HL-60 (cell line): ENCODE results near the gene ADAM22.

ENCODE experiments used
- DNase-seq, 2 experiments: peaks; one replicate each; pipeline ENCODE4 v3.0.0-alpha.2; 2010 to 2020; ENCODE audit warnings: low read depth in 1 of 2, low spot score in 1 of 2
- H3K27ac ChIP-seq: fragments of 250-450 bp; sonication (Bioruptor Pico); replicated peaks from 2 replicates; pipeline ENCODE4 v1.5.1; 2020; ENCODE audit warnings: mild to moderate bottlenecking, moderate library complexity
- H3K27me3 ChIP-seq: fragments of 250-450 bp; sonication (Bioruptor Pico); 2 replicates; pipeline ENCODE4 v1.5.1; 2021; ENCODE audit warnings: mild to moderate bottlenecking, moderate library complexity; ENCODE audit not compliant: insufficient read depth, poor library complexity, severe bottlenecking
- H3K4me3 ChIP-seq: replicated peaks from 2 replicates; pipeline ENCODE4 v1.5.1; 2011; ENCODE audit warnings: mild to moderate bottlenecking, control low read depth, low read length; ENCODE audit not compliant: insufficient read depth
- GABPA ChIP-seq: IDR thresholded peaks from 2 replicates; pipeline ENCODE4 v1.6.1; 2012; ENCODE audit warnings: low read depth
- POLR2AphosphoS5 ChIP-seq: IDR thresholded peaks from 2 replicates; pipeline ENCODE4 v1.6.1; 2012; ENCODE audit warnings: low read depth
- SPI1 ChIP-seq: IDR thresholded peaks from 2 replicates; pipeline ENCODE4 v1.6.1; 2012; ENCODE audit warnings: low read depth, mild to moderate bottlenecking, borderline replicate concordance
- TF ChIP-seq, protein P1 (sequence below): IDR thresholded peaks from one replicate; pipeline ENCODE4 v1.5.1; 2011; ENCODE audit warnings: low read length, control low read depth, inconsistent platforms; ENCODE audit not compliant: insufficient read depth
- TF ChIP-seq, protein P2 (sequence below): IDR thresholded peaks from 2 replicates; pipeline ENCODE4 v1.6.1; 2012; ENCODE audit warnings: low read depth; ENCODE audit not compliant: insufficient replicate concordance

The ADAM22 gene

DNA sequence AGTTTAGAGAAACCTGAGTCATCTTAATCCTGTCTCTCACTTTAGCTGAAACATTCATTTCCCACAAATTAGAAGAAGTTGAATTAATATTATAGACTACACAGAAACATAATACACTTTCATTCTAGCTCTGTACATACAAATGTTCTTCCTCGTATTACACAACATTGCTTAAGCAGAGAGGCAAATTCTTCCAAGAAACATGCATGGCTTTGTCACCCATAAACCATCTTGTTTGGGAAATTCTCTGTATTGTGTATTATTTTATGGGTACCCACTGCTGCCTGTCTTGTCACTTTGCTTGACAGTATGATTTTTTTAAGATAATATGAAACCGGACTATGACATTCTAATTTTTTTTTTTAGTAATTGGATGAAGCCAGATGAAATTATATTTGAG lies 181.8 kb downstream of the ADAM22 start:
- H3K27ac ChIP-seq: no peak overlapping the region
- H3K27me3 ChIP-seq: no peaks in the 10 kb centered on the region
- DNase-seq: no peak
- TF ChIP-seq, protein P1, sequence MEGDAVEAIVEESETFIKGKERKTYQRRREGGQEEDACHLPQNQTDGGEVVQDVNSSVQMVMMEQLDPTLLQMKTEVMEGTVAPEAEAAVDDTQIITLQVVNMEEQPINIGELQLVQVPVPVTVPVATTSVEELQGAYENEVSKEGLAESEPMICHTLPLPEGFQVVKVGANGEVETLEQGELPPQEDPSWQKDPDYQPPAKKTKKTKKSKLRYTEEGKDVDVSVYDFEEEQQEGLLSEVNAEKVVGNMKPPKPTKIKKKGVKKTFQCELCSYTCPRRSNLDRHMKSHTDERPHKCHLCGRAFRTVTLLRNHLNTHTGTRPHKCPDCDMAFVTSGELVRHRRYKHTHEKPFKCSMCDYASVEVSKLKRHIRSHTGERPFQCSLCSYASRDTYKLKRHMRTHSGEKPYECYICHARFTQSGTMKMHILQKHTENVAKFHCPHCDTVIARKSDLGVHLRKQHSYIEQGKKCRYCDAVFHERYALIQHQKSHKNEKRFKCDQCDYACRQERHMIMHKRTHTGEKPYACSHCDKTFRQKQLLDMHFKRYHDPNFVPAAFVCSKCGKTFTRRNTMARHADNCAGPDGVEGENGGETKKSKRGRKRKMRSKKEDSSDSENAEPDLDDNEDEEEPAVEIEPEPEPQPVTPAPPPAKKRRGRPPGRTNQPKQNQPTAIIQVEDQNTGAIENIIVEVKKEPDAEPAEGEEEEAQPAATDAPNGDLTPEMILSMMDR: no peak
- H3K4me3 ChIP-seq: no peak overlapping the region

DNA sequence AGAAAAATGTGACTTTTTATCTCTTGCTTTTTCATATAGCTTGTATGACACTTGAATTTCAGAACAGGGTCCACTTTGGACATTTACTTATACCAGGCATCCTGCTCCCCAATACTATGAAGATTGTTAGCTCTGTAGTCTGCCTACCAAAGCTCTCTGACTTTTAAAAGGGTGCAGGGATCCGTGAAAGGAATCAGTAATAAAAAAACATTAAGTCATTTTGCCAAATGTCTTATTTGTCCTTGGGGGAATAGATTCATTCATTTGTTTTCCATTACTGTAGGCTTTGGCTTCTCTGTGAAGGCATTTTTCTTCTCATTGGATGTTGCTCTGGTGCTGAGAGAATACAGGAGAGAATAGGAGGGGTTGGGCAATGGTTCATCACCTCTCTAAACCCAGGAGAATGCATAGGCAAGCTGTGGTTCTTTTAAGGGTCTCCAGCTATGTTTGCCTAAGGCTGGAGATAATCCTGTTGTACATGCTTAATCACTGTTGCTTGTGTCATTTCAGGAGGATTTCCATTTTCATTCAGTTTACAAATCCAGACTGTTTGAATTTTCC lies 182.3 kb downstream of the ADAM22 start:
- Histone ChIP-seq H3K4me3 (no peak overlapping the region), H3K27ac (no peak overlapping the region)
- DNase-seq: no peak

DNA sequence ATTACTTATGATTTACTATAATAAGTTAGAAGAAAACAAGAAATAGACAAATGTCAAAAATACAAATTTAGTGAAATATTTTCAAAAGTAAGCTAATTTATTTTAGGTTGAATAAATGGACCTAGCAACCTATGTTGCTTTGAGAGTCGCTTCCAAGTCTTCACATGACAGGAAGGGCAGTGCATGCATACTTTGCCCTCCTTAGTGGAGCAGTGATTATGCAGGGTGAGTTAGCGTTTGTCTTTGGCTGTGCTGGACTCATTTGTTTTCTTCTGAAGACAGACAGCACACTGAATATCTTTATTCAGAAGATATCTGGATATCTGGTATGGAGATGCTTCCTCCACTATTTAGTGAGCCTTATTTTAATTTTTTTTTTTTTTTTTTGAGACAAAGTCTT lies 183.3 kb downstream of the ADAM22 start:
- TF ChIP-seq, protein P1: no peak
- TF ChIP-seq POLR2AphosphoS5 (no peak), GABPA (no peak), SPI1 (no peak)
- TF ChIP-seq, protein P2, sequence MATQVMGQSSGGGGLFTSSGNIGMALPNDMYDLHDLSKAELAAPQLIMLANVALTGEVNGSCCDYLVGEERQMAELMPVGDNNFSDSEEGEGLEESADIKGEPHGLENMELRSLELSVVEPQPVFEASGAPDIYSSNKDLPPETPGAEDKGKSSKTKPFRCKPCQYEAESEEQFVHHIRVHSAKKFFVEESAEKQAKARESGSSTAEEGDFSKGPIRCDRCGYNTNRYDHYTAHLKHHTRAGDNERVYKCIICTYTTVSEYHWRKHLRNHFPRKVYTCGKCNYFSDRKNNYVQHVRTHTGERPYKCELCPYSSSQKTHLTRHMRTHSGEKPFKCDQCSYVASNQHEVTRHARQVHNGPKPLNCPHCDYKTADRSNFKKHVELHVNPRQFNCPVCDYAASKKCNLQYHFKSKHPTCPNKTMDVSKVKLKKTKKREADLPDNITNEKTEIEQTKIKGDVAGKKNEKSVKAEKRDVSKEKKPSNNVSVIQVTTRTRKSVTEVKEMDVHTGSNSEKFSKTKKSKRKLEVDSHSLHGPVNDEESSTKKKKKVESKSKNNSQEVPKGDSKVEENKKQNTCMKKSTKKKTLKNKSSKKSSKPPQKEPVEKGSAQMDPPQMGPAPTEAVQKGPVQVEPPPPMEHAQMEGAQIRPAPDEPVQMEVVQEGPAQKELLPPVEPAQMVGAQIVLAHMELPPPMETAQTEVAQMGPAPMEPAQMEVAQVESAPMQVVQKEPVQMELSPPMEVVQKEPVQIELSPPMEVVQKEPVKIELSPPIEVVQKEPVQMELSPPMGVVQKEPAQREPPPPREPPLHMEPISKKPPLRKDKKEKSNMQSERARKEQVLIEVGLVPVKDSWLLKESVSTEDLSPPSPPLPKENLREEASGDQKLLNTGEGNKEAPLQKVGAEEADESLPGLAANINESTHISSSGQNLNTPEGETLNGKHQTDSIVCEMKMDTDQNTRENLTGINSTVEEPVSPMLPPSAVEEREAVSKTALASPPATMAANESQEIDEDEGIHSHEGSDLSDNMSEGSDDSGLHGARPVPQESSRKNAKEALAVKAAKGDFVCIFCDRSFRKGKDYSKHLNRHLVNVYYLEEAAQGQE: no peak
- Histone ChIP-seq H3K27me3 (no peaks in the 10 kb centered on the region), H3K27ac (no peak overlapping the region), H3K4me3 (no peak overlapping the region)
- DNase-seq: no peak

More for the DNA sequence above, 182.3 kb downstream of the ADAM22 start:
- H3K27me3 ChIP-seq: no peaks in the 10 kb centered on the region
- TF ChIP-seq, protein P1: no peak
- TF ChIP-seq, protein P2: no peak
- TF ChIP-seq GABPA: no peak
- TF ChIP-seq POLR2AphosphoS5: no peak
- no peak for TF ChIP-seq SPI1

DNA sequence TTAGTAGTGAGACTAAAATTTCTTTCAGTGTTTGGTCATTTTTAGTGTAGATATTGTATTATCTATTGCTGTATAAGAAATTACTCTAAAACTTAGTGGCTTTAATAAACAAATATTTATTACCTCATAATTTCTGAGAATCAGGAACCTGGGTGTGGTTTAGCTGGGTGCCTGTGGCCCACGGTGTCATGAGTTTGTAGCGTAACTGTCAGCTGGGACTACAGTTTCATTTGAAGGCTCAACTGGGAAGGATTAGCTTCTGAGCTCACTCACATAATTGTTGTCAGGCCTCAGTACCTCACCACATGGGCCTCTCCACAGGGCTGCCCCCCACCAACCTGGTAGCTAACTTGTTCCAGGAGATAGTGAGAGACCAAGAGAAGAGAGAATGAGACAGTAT lies 187.3 kb downstream of the ADAM22 start:
- peaks cover 4% of the 10 kb centered on the region for H3K27me3 ChIP-seq
- H3K27ac ChIP-seq: no peak overlapping the region
- no peak overlapping the region for H3K4me3 ChIP-seq
- TF ChIP-seq, protein P2: no peak
- TF ChIP-seq GABPA (no peak), POLR2AphosphoS5 (no peak), SPI1 (no peak)
- TF ChIP-seq, protein P1: no peak
- DNase-seq: no peak
